H9 (cell line): ENCODE data around the gene TNFRSF21. TPM values are rescaled to one million over a fixed set of nuclear protein-coding genes. Genes with fewer than 3 reads are reported as not detected.
A peak's percentile ranks its signal among the peaks of the same experiment; 100 is the strongest.

Source experiments
- DNase-seq: peaks from one replicate; pipeline ENCODE4 v3.0.0-alpha.2; 2017
- H2AFZ ChIP-seq: one replicate; pipeline ENCODE4 v1.6.1; 2013; ENCODE audit warnings: mild to moderate bottlenecking, low read length, control low read depth, moderate library complexity
- H2AK5ac ChIP-seq: 2 replicates; pipeline ENCODE4 v1.6.1; 2013; ENCODE audit warnings: low read length, control low read depth, mixed read lengths; ENCODE audit not compliant: insufficient read length
- H2BK120ac ChIP-seq: one replicate; pipeline ENCODE4 v1.6.1; 2013; ENCODE audit warnings: low read depth, mild to moderate bottlenecking, low read length, control low read depth, inconsistent platforms; ENCODE audit not compliant: poor library complexity, severe bottlenecking
- H2BK12ac ChIP-seq: 2 replicates; pipeline ENCODE4 v1.6.1; 2013; ENCODE audit warnings: low read length, control low read depth, mixed read lengths, low read depth; ENCODE audit not compliant: insufficient read length
- H2BK15ac ChIP-seq: 2 replicates; pipeline ENCODE4 v1.6.1; 2013; ENCODE audit warnings: low read depth, low read length, control low read depth
- H2BK20ac ChIP-seq: one replicate; pipeline ENCODE4 v1.6.1; 2013; ENCODE audit warnings: low read depth, mild to moderate bottlenecking, low read length, control low read depth, inconsistent platforms; ENCODE audit not compliant: poor library complexity, severe bottlenecking
- H2BK5ac ChIP-seq: 2 replicates; pipeline ENCODE4 v1.6.1; 2013; ENCODE audit warnings: low read length, control low read depth, mixed read lengths; ENCODE audit not compliant: insufficient read length
- H3K14ac ChIP-seq: 2 replicates; pipeline ENCODE4 v1.6.1; 2013; ENCODE audit warnings: low read length, control low read depth; ENCODE audit not compliant: insufficient read depth
- H3K18ac ChIP-seq: 2 replicates; pipeline ENCODE4 v1.6.1; 2013; ENCODE audit warnings: low read depth, mild to moderate bottlenecking, mixed read lengths, low read length, control low read depth; ENCODE audit not compliant: insufficient read length
- H3K23ac ChIP-seq: 2 replicates; pipeline ENCODE4 v1.6.1; 2013; ENCODE audit warnings: low read length, control low read depth, mixed read lengths, low read depth; ENCODE audit not compliant: insufficient read length
- H3K23me2 ChIP-seq: 2 replicates; pipeline ENCODE4 v1.6.1; 2013; ENCODE audit warnings: low read depth, mild to moderate bottlenecking, mixed read lengths, low read length, control low read depth; ENCODE audit not compliant: insufficient read length, poor library complexity, severe bottlenecking
- H3K27ac ChIP-seq: 2 replicates; pipeline ENCODE4 v1.5.1; 2013; ENCODE audit warnings: low read length, control low read depth, mixed read lengths, low read depth; ENCODE audit not compliant: insufficient read length
- H3K27me3 ChIP-seq: 2 replicates; pipeline ENCODE4 v1.6.1; 2013; ENCODE audit warnings: low read length, control low read depth, inconsistent platforms; ENCODE audit not compliant: insufficient read depth
- H3K4ac ChIP-seq: 2 replicates; pipeline ENCODE4 v1.6.1; 2013; ENCODE audit warnings: low read depth, mild to moderate bottlenecking, control low read depth, inconsistent platforms, low read length, moderate library complexity
- H3K4me1 ChIP-seq: 2 replicates; pipeline ENCODE4 v1.6.1; 2013; ENCODE audit warnings: low read length, control low read depth, inconsistent platforms; ENCODE audit not compliant: insufficient read depth
- H3K4me2 ChIP-seq: 2 replicates; pipeline ENCODE4 v1.6.1; 2013; ENCODE audit warnings: low read length, control low read depth, mixed read lengths; ENCODE audit not compliant: insufficient read length, insufficient read depth
- H3K56ac ChIP-seq: 2 replicates; pipeline ENCODE4 v1.6.1; 2013; ENCODE audit warnings: low read depth, mild to moderate bottlenecking, mixed read lengths, low read length, control low read depth; ENCODE audit not compliant: insufficient read length
- H3K79me1 ChIP-seq: 2 replicates; pipeline ENCODE4 v1.6.1; 2013; ENCODE audit warnings: low read depth, mild to moderate bottlenecking, moderate library complexity, low read length, control low read depth, inconsistent platforms; ENCODE audit not compliant: insufficient read depth, poor library complexity, severe bottlenecking
- H3K79me2 ChIP-seq: 2 replicates; pipeline ENCODE4 v1.6.1; 2013; ENCODE audit warnings: low read length, control low read depth, inconsistent platforms; ENCODE audit not compliant: insufficient read depth
- H3K9ac ChIP-seq: 2 replicates; pipeline ENCODE4 v1.6.1; 2013; ENCODE audit warnings: low read length, control low read depth, mixed read lengths; ENCODE audit not compliant: insufficient read length; ENCODE audit errors: extremely low read depth
- H3K9me3 ChIP-seq: one replicate; pipeline ENCODE4 v1.6.1; 2013; ENCODE audit warnings: low read depth, low read length, inconsistent platforms; ENCODE audit not compliant: control insufficient read depth
- H3T11ph ChIP-seq: one replicate; pipeline ENCODE4 v1.6.1; 2013; ENCODE audit warnings: mild to moderate bottlenecking, low read length, control low read depth, inconsistent platforms
- H4K20me1 ChIP-seq: one replicate; pipeline ENCODE4 v1.6.1; 2013; ENCODE audit not compliant: control insufficient read depth, insufficient read length, insufficient read depth
- H4K5ac ChIP-seq: 2 replicates; pipeline ENCODE4 v1.6.1; 2013; ENCODE audit warnings: low read depth, mild to moderate bottlenecking, mixed read lengths, low read length, control low read depth; ENCODE audit not compliant: insufficient read length
- H4K8ac ChIP-seq: replicated peaks from 2 replicates; pipeline ENCODE4 v1.6.1; 2013; ENCODE audit warnings: low read length, control low read depth, mixed read lengths, low read depth; ENCODE audit not compliant: insufficient read length
- H4K91ac ChIP-seq: 2 replicates; pipeline ENCODE4 v1.6.1; 2013; ENCODE audit warnings: low read depth, mild to moderate bottlenecking, moderate library complexity, mixed read lengths, low read length, control low read depth; ENCODE audit not compliant: insufficient read length
- H3K27ac Mint-ChIP-seq, 3 experiments: 2 replicates in 2 of 3; 3 replicates in 1 of 3; pipeline ENCODE4 v1.8.0; 2020 to 2021; ENCODE audit warnings: mixed read lengths in 3 of 3, mild to moderate bottlenecking in 1 of 3, moderate library complexity in 1 of 3
- H3K27me3 Mint-ChIP-seq: 2 replicates; pipeline ENCODE4 v1.8.0; 2021; ENCODE audit warnings: low read depth, mild to moderate bottlenecking, moderate library complexity, mixed read lengths
- H3K36me3 Mint-ChIP-seq, 3 experiments: 2 replicates in 2 of 3; 3 replicates in 1 of 3; pipeline ENCODE4 v1.8.0; 2020 to 2021; ENCODE audit warnings: low read depth in 3 of 3, mixed read lengths in 3 of 3; ENCODE audit not compliant: insufficient read depth in 1 of 3
- H3K4me1 Mint-ChIP-seq, 2 experiments: 2 replicates each; pipeline ENCODE4 v1.8.0; 2020; ENCODE audit warnings: mixed read lengths in 2 of 2
- H3K4me3 Mint-ChIP-seq, 2 experiments: 2 replicates in 1 of 2; 3 replicates in 1 of 2; pipeline ENCODE4 v1.8.0; 2020 to 2021; ENCODE audit warnings: mild to moderate bottlenecking in 2 of 2, mixed read lengths in 2 of 2, moderate library complexity in 1 of 2
- H3K9me3 Mint-ChIP-seq, 2 experiments: 2 replicates in 1 of 2; 3 replicates in 1 of 2; pipeline ENCODE4 v1.8.0; 2020; ENCODE audit warnings: mild to moderate bottlenecking in 2 of 2, mixed read lengths in 2 of 2, moderate library complexity in 1 of 2
- CTCF ChIP-seq: fragments of 200-600 bp; sonication (generic); conservative IDR thresholded peaks from 3 replicates; pipeline ENCODE4 v1.8.0; 2021; ENCODE audit warnings: antibody characterized with exemption, mild to moderate bottlenecking
- WGBS: extraction: QIAGEN DNeasy Blood & Tissue Kit; methylation state at CpG from one replicate; pipeline ENCODE4 v1.1.7; 2013; ENCODE audit warnings: missing lambda C conversion rate, low lambda C conversion rate, mixed read lengths; ENCODE audit not compliant: insufficient read length; ENCODE audit errors: extremely low coverage; 5-methylcytosine and 5-hydroxymethylcytosine counted together
- total RNA-seq: library from RNA; stranded (reverse); gene quantifications from 2 replicates; pipeline ENCODE4 v1.2.1, GENCODE V29; 2021

The TNFRSF21 gene
- total RNA-seq, 1 experiment from 2014 or later, result 39.1 TPM

- Histone ChIP-seq H3K56ac (no peak overlapping the region), H3K9me3 (no peaks in the 10 kb centered on the region), H2BK5ac (no peak overlapping the region), H3K4ac (no peak overlapping the region), H3K4me2 (no peak overlapping the region), H3K79me2 (peaks cover 4% of the 10 kb centered on the region; the same call in 1 of the 2 replicates), H4K20me1 (no peaks in the 10 kb centered on the region), H2BK120ac (no peak overlapping the region), H3T11ph (no peak overlapping the region), H3K79me1 (no peaks in the 10 kb centered on the region), H3K18ac (no peak overlapping the region), H3K14ac (no peak overlapping the region), H3K23ac (no peak overlapping the region), H2BK12ac (no peak overlapping the region), H2AFZ (no peak overlapping the region), H3K27me3 (no peaks in the 10 kb centered on the region), H3K27ac (no peak overlapping the region), H4K91ac (no peak overlapping the region), H4K5ac (no peak overlapping the region), H3K9ac (no peak overlapping the region), H3K23me2 (no peaks in the 10 kb centered on the region), H2BK20ac (no peak overlapping the region), H3K4me1 (no peaks in the 10 kb centered on the region; the same call in 1 of the 2 replicates), H2AK5ac (no peak overlapping the region), H2BK15ac (no peak overlapping the region), H4K8ac (no peak overlapping the region)
- Mint-ChIP-seq H3K36me3 (peaks cover 37 to 47% (median 40%) of the 10 kb centered on the region in 3 experiments), H3K27ac (peak overlapping the region in 1 of 3 experiments; percentile 83; a peak in 1 of 7 replicates), H3K27me3 (no peaks in the 10 kb centered on the region), H3K4me1 (peaks cover 6 to 7% of the 10 kb centered on the region in 2 experiments), H3K9me3 (peaks cover 5 to 7% of the 10 kb centered on the region in 2 experiments; a peak in 3 of 5 replicates), H3K4me3 (no peak overlapping the region)
- TF ChIP-seq CTCF, result no peak
- no peak for DNase-seq
- no CpG with 5 or more reads among the region's 3 CpGs for WGBS
Measured at GRCh38 chr6:47278545-47278944, 31.2 kb downstream of the TNFRSF21 start.
